Esophagus (tissue), 2 donors: ENCODE measurements around the gene MEGF11. TPM values are rescaled to one million over a fixed set of nuclear protein-coding genes. Genes with fewer than 3 reads are reported as not detected.

Experiments used
- H3K27ac ChIP-seq, 2 donors: one replicate each; pipeline ENCODE4 v1.5.1; 2013; ENCODE audit warnings: low read depth in 2 of 2, mild to moderate bottlenecking in 2 of 2, inconsistent platforms in 1 of 2, low read length in 1 of 2, moderate library complexity in 1 of 2
- H3K27me3 ChIP-seq, 2 donors: one replicate each; pipeline ENCODE4 v1.6.1; 2013; ENCODE audit warnings: low read length in 2 of 2, control low read depth in 1 of 2, mild to moderate bottlenecking in 1 of 2; ENCODE audit not compliant: insufficient read depth in 2 of 2, control insufficient read depth in 1 of 2
- H3K36me3 ChIP-seq, 2 donors: one replicate each; pipeline ENCODE4 v1.6.1; 2013; ENCODE audit warnings: low read length in 1 of 2; ENCODE audit not compliant: control insufficient read depth in 2 of 2, insufficient read depth in 2 of 2
- H3K4me1 ChIP-seq, 2 donors: one replicate each; pipeline ENCODE4 v1.6.1; 2013; ENCODE audit warnings: low read length in 1 of 2; ENCODE audit not compliant: control insufficient read depth in 2 of 2, insufficient read depth in 2 of 2
- H3K4me3 ChIP-seq, 2 donors: one replicate each; pipeline ENCODE4 v1.5.1; 2013; ENCODE audit warnings: low read length in 2 of 2, mild to moderate bottlenecking in 2 of 2, low read depth in 1 of 2, moderate library complexity in 1 of 2
- H3K9me3 ChIP-seq, 2 donors: one replicate each; pipeline ENCODE4 v1.6.1; 2013; ENCODE audit warnings: mild to moderate bottlenecking in 2 of 2, low read depth in 1 of 2, low read length in 1 of 2, moderate library complexity in 1 of 2; ENCODE audit not compliant: control insufficient read depth in 2 of 2, insufficient read depth in 1 of 2
- WGBS, 2 donors: extraction: QIAGEN DNeasy Blood & Tissue Kit; methylation state at CpG; one replicate each; pipeline ENCODE4 v1.1.7; 2013; 5-methylcytosine and 5-hydroxymethylcytosine counted together
- polyA plus RNA-seq, 2 donors: library from polyadenylated mRNA; stranded (reverse); fragments of 200-250 nt; gene quantifications; one replicate each; pipeline ENCODE4 v1.2.3, GENCODE V29; 2013
- donor health status: healthy with polysubstance abuse.
- donor health status: Bipolar disorder and iron deficiency.

The MEGF11 gene
- polyA plus RNA-seq, 2 donors, result not detected

DNA sequence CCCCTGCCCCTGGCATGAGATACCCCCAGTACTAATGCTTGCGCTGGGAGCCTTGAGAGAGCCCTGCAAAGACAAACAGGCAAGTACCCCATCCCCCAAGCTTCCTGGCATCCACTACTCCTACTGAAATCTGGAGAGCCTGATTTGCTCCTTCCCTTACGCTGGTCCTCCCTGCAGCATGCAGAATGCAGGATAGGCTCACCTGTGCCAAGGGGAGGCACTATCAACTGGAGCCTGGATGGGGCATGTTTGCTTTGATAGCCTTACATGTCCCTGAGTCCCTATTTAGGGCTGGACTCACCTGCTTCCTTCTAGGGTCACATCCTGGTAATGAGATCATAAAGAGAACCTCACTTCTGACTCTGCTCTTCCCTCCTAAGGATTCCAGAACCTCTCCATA, 341.3 kb downstream of the MEGF11 start:
- Histone ChIP-seq H3K4me1 (peaks cover 0 to 2% of the 10 kb centered on the region in 2 donors), H3K36me3 (peaks cover 13 to 34% of the 10 kb centered on the region in 2 donors), H3K27ac (no peak overlapping the region), H3K9me3 (no peaks in the 10 kb centered on the region), H3K4me3 (no peak overlapping the region), H3K27me3 (no peaks in the 10 kb centered on the region)
- 92 to 98% methylated on average over 2 of the region's 2 CpGs for WGBS, 2 donors

DNA sequence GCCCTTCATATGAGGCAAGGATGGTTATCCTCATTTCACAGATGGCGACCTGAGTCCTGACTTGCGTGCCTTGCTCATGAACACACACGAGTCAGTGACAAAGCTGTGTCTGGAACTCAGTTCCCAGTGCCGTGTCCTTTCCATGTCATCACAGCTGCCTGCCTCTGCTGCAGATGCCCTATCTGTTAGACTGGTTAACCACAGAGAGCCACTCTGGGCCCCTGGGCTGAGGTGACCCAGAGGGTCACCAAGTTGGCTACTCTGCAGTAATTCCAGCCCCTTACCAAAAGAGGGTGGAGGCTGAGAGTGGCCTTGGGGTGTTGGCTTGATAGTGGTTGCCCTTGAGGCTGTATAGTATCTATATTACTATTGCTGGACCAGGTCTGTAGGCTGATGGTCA, 343.2 kb downstream of the MEGF11 start:
- WGBS, 2 donors, result 94 to 99% methylated on average over 4 of the region's 4 CpGs
- Histone ChIP-seq H3K4me3 (no peak overlapping the region), H3K4me1 (no peaks in the 10 kb centered on the region), H3K27ac (no peak overlapping the region), H3K36me3 (peaks cover 13 to 31% of the 10 kb centered on the region in 2 donors), H3K9me3 (no peaks in the 10 kb centered on the region), H3K27me3 (no peaks in the 10 kb centered on the region)

DNA sequence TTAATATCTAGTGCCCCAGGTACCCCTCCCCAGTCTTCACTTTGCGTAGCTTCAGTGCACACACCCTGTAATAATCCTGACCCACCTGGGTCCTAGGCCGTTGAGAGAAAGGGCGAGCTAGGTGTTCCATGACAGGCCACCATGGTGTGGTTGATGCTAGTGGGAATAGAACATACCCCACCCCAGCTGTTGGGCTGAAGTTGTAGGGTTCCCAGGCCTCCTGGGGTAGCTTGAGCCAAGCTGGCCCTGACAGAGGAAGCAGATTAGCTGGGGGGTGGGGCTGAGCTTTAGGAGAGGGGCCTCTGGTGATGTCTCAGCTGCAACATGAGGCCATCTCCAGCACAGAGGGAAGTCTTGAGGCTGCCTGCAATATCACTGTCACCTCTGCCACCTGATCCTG, 343.7 kb downstream of the MEGF11 start:
- peaks cover 13 to 27% of the 10 kb centered on the region in 2 donors for H3K36me3 ChIP-seq
- H3K4me3 ChIP-seq, result no peak overlapping the region
- no peaks in the 10 kb centered on the region for H3K9me3 ChIP-seq
- H3K27me3 ChIP-seq, result no peaks in the 10 kb centered on the region
- H3K27ac ChIP-seq, result no peak overlapping the region
- 95 to 98% methylated on average over 3 of the region's 3 CpGs for WGBS, 2 donors
- H3K4me1 ChIP-seq, result no peaks in the 10 kb centered on the region

DNA sequence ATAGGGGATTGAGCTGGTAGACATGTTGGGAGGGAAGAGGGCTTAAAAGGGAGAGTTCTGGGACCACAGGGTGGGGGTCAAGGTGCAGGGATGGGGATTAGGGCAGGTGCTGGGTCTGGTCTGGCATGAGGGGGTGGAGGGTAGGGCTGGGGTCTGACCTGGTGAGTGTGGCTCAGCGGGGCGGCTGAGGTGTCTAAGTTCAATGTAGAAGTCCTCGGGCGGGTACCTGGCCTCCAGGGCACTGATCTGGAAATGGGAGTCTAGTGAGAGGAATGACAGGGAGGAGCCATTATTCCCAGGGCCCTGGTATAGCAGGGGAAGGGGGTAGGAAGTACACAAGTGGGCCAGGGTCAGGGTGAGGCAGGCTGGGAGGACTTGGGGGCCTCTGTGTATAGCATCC, 344.7 kb downstream of the MEGF11 start:
- Histone ChIP-seq H3K4me1 (no peaks in the 10 kb centered on the region), H3K4me3 (no peak overlapping the region), H3K36me3 (peaks cover 13 to 30% of the 10 kb centered on the region in 2 donors), H3K27ac (no peak overlapping the region), H3K27me3 (no peaks in the 10 kb centered on the region), H3K9me3 (no peaks in the 10 kb centered on the region)
- WGBS, 2 donors, result 97 to 100% methylated on average over 4 of the region's 4 CpGs

DNA sequence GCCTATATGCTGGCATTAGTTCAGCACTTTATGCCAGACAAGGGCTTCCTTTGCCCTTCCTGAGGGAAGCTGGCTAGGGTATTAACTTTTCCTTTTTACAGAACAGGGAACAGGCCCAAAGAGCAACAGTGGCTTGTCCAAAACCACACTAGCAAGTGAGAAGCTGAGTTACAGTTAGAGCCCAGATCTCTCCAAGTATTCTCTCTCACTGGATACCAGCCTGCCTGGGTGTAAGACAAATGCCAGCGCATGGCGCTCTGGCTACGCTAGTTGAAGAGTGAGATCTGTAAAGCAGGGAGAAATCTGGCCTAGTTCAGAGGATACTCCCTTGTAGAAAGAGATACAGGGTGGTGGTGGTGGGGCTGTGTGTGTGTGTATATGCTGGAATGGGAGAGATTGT, 345.9 kb downstream of the MEGF11 start:
- H3K36me3 ChIP-seq, result peaks cover 8 to 22% of the 10 kb centered on the region in 2 donors
- no peak overlapping the region for H3K27ac ChIP-seq
- H3K27me3 ChIP-seq, result no peaks in the 10 kb centered on the region
- no peaks in the 10 kb centered on the region for H3K9me3 ChIP-seq
- 98 to 99% methylated on average over 3 of the region's 3 CpGs for WGBS, 2 donors
- H3K4me1 ChIP-seq, result peaks cover 0 to 5% of the 10 kb centered on the region in 2 donors
- H3K4me3 ChIP-seq, result no peak overlapping the region

DNA sequence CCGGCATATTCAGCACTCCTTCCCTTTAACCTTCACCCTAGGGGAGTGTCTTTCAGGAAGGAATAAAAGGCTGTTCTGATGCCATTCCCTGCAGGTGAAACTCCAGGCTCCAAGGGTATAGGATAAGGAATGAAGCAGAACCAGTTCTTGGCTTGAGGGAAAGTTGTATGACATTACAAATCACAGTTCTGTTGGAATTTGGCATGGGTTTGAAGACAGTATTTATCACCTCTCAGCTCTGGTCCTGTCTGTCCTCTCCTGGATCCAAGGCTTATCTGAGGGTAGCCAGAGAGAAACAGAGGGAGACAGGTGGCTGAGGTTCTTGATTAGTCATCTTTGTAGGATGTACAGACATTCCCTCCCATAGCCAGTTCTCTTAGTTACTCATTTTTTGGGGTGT, 347.2 kb downstream of the MEGF11 start:
- peaks cover 2 to 16% of the 10 kb centered on the region in 2 donors for H3K36me3 ChIP-seq

DNA sequence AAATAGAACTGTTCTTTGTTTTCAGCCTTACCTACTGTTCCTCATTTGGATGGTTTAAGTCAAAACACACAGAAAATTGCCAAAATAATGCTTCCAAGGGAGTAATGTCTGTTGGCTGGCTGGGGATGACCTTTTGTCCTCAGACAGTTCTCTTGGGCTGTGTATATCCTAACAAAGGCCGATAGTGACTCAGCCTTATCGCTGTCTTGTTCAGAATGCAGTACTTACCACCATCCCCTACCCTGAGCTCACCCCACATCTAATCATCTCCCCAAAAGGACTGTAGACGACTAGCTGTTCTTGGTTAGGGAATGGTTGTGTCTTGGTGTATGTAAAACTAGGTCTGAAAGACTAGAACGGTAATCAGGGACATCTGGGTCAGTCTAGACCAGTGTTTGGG, 349.2 kb downstream of the MEGF11 start:
- WGBS, 2 donors, result 74 to 89% methylated on average over 4 of the region's 4 CpGs
- Histone ChIP-seq H3K36me3 (peaks cover 7 to 18% of the 10 kb centered on the region in 2 donors), H3K4me3 (no peak overlapping the region), H3K27ac (no peak overlapping the region), H3K27me3 (no peaks in the 10 kb centered on the region), H3K9me3 (no peaks in the 10 kb centered on the region), H3K4me1 (peaks cover 0 to 6% of the 10 kb centered on the region in 2 donors)

More for the DNA sequence above, 347.2 kb downstream of the MEGF11 start:
- Histone ChIP-seq H3K27ac (peak overlapping the region in 1 of 2 donors; percentile 38), H3K4me1 (peaks cover 0 to 6% of the 10 kb centered on the region in 2 donors), H3K9me3 (no peaks in the 10 kb centered on the region), H3K4me3 (no peak overlapping the region), H3K27me3 (no peaks in the 10 kb centered on the region)
- 48 to 54% methylated on average over 1 of the region's 1 CpG for WGBS, 2 donors

DNA sequence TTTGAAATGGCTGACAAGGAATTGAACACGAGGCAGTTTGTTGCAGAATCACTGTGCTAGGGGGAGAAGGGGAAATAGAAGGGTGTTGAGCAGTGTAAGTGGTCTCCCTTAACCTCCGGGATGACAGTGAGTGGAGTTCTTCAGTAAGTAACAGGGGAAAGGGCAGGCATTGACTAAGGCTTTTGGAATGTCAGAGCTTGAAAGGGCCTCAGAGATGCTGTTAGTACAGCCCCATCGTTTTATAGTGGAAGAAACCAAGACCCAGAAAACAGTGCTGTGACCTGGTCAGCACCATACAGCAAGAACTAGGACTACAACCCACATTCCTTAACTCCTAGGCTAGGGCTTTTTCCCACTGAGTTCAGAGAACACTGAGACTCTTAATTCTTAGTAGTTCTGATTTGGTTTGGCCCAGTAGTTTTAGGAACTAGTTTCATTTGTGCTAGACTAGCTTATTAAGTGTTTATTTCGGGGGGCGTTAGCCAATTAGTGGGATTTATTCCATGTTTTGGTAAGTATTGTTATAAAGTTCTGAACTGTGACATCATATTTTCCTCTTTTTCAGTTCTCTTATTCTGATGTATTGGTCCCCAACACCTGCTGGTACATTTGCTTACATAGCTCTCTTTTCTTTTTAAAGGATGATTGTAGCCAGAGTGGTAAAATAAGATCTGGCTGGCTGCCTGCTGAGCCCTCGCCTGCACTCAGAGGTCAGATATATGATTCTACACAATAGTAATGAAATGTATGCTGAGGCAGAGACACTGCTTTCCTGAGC, 350.1 kb downstream of the MEGF11 start:
- Histone ChIP-seq H3K9me3 (no peaks in the 10 kb centered on the region), H3K4me3 (no peak overlapping the region), H3K36me3 (peaks cover 9 to 18% of the 10 kb centered on the region in 2 donors), H3K27ac (no peak overlapping the region), H3K27me3 (no peaks in the 10 kb centered on the region), H3K4me1 (peaks cover 0 to 6% of the 10 kb centered on the region in 2 donors)
- WGBS, 2 donors, result 85 to 91% methylated on average over 6 of the region's 6 CpGs

DNA sequence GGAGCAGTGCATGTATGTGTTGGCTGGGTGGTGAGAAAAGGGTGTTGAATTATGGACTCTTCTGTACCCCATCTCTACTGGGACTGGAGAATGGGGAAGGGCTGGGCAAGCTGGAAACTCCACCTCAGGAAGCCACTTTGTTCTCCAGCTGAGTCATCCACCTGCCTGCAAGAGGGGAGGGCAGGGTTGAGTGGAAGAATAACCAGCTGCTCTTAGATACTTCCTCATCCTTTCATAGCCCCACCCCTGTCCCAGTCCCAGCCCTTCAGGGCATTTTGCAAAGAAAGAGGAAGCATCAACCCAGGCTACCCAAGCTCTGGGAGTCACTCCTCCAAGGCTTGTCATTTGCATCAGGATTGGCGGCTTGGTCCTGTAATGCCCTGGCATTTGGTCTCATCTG, 351.2 kb downstream of the MEGF11 start:
- H3K27ac ChIP-seq, result peak overlapping the region; percentile 53 to 70
- H3K27me3 ChIP-seq, result no peaks in the 10 kb centered on the region
- peaks cover 0 to 6% of the 10 kb centered on the region in 2 donors for H3K4me1 ChIP-seq
- no peak overlapping the region for H3K4me3 ChIP-seq
- no peaks in the 10 kb centered on the region for H3K9me3 ChIP-seq
- peaks cover 9 to 13% of the 10 kb centered on the region in 2 donors for H3K36me3 ChIP-seq
- 48 to 85% methylated on average over 1 of the region's 1 CpG for WGBS, 2 donors

DNA sequence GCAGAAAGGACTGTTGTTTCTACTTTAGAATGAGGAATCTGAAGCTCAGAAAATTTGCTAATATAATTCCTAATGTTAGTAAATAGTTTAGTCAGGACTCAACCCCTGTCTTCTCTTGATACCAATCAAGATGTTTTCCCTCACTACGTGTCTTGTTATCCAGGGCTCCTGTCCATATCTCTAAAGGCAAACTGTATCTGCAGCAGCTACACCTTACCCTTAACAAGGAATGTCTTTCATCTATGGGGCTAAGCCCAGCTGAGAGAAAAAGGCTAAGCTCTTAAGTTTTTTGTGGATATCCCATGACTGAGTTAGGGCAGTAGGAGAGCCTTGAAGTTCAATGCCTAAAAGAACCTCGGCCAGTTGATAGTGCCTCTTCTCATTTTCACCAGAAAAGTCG, 351.7 kb downstream of the MEGF11 start:
- Histone ChIP-seq H3K4me3 (no peak overlapping the region), H3K9me3 (no peaks in the 10 kb centered on the region), H3K4me1 (peaks cover 0 to 6% of the 10 kb centered on the region in 2 donors), H3K27me3 (no peaks in the 10 kb centered on the region), H3K36me3 (peaks cover 9 to 13% of the 10 kb centered on the region in 2 donors), H3K27ac (peak overlapping the region; percentile 53 to 70)
- WGBS, 2 donors, result 85 to 94% methylated on average over 3 of the region's 3 CpGs
